HG03571 (cell line): ENCODE data around the gene CUL3.

Experiments
- ATAC-seq: cut with Tn5 transposase; IDR thresholded peaks from one replicate; pipeline ENCODE4 v1.9.1; 2021; ENCODE audit not compliant: unreplicated experiment

Gene CUL3

GRCh38 chr2:224432003-224432579 is 153.1 kb downstream of the CUL3 start:
- ATAC-seq, result no peak

GRCh38 chr2:224429441-224429810 is 155.7 kb downstream of the CUL3 start:
- no peak for ATAC-seq

DNA sequence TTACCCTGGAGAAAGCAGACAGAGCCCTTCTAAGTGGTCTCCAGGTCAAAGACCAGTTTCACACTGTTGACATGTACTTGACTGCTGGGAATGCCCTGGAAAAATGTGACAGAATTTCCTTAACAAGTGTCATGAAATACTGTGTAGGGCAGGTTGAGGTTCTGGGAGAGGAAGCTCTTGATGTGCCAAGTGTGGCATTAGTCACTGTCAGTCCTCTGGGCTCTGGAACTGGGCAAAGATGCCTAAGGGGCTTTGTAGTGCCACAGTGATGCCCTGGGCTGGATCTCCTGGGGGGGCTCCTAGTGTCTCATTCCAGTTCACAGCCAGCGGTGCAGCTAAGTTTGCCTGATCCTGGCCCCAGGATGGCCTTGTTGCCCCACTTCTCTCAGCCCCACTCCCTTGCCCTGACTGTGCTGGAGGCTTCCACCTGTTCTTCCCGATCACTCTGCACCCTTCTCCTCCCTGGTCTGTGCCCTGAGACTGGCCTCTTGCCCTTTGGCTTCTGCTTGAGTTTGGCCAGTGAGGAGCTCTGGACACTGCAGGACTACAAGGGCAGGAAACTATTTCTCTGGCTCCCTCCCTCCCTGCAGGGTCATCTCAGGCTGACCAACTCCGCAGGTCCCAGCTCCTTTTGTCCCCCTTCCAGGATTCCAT is 156.2 kb downstream of the CUL3 start:
- no peak for ATAC-seq

DNA sequence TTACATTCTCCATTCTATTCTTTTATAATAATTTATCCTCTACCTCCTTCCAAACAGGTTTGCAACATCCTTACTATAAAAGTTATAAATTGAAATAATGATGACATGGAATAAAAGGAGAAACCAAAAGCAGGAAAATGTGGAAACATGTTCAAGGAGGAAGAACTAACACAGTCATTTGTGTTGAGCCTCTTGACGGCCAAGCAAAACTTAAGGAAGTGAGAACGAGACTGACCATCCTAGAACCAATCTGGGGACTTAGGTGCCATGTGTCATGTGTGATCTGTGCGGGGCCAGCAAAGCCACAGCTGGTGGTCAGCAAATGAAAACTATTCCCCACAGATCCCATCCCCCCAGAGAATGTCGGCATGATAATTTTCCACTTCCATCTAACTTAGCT is 157.7 kb downstream of the CUL3 start:
- no peak for ATAC-seq

- ATAC-seq, result no peak
Measured at GRCh38 chr2:224426656-224427055, 158.5 kb downstream of the CUL3 start.

GRCh38 chr2:224421065-224421464 is 164.1 kb downstream of the CUL3 start:
- no peak for ATAC-seq
